ENCODE measurements around the gene EDDM3A.

The EDDM3A gene

GRCh38 chr14:20751963-20752562 lies 6.4 kb downstream of the EDDM3A start:
- no peak for TF ChIP-seq CTCF (IDR thresholded peaks at IDR 0.05; ENCODE audit: insufficient read depth, low read length)
- no peak for TF ChIP-seq POLR2AphosphoS5 (IDR thresholded peaks at IDR 0.05; ENCODE audit: low read depth)
- TF ChIP-seq, protein P1, sequence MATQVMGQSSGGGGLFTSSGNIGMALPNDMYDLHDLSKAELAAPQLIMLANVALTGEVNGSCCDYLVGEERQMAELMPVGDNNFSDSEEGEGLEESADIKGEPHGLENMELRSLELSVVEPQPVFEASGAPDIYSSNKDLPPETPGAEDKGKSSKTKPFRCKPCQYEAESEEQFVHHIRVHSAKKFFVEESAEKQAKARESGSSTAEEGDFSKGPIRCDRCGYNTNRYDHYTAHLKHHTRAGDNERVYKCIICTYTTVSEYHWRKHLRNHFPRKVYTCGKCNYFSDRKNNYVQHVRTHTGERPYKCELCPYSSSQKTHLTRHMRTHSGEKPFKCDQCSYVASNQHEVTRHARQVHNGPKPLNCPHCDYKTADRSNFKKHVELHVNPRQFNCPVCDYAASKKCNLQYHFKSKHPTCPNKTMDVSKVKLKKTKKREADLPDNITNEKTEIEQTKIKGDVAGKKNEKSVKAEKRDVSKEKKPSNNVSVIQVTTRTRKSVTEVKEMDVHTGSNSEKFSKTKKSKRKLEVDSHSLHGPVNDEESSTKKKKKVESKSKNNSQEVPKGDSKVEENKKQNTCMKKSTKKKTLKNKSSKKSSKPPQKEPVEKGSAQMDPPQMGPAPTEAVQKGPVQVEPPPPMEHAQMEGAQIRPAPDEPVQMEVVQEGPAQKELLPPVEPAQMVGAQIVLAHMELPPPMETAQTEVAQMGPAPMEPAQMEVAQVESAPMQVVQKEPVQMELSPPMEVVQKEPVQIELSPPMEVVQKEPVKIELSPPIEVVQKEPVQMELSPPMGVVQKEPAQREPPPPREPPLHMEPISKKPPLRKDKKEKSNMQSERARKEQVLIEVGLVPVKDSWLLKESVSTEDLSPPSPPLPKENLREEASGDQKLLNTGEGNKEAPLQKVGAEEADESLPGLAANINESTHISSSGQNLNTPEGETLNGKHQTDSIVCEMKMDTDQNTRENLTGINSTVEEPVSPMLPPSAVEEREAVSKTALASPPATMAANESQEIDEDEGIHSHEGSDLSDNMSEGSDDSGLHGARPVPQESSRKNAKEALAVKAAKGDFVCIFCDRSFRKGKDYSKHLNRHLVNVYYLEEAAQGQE (IDR thresholded peaks at IDR 0.05; ENCODE audit: insufficient replicate concordance, low read depth): no peak
- no peak for TF ChIP-seq SPI1 (IDR thresholded peaks at IDR 0.05; ENCODE audit: borderline replicate concordance, low read depth)
- TF ChIP-seq GABPA (IDR thresholded peaks at IDR 0.05; ENCODE audit: low read depth): no peak
- no peak overlapping the region for H3K27ac ChIP-seq (replicated peaks)
- no peak for DNase-seq (ENCODE audit: low read depth in 1 of 2, low spot score in 1 of 2)
- H3K27me3 ChIP-seq (ENCODE audit: insufficient read depth, poor library complexity, severe bottlenecking): no peaks in the 10 kb centered on the region
- no peak overlapping the region for H3K4me3 ChIP-seq (replicated peaks; ENCODE audit: insufficient read depth, low read length)

DNA sequence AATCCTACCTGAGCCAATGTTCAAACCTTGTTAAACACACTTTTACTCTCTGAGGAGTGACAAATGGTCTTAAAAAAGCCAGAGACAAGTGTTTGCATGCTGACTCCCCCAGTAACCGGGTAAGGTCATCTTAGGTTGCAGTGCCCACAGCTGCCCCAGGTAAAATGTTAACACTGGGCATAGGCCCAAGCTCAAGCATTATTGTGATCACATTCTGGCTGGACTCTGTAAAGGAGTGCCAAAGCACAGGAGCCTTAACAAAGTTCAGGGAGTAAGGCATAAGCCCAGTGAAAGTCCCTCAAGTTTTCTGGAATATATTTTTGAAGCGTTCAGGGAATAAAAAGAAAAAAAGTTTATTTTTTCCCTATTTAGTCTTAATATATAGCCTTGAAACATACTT lies 8.6 kb downstream of the EDDM3A start:
- no peak for DNase-seq (ENCODE audit: low read depth in 1 of 2, low spot score in 1 of 2)
- H3K4me3 ChIP-seq (replicated peaks; ENCODE audit: insufficient read depth, low read length): no peak overlapping the region
- H3K27me3 ChIP-seq (ENCODE audit: insufficient read depth, poor library complexity, severe bottlenecking): no peaks in the 10 kb centered on the region
- TF ChIP-seq, protein P1 (IDR thresholded peaks at IDR 0.05; ENCODE audit: insufficient replicate concordance, low read depth): no peak
- TF ChIP-seq POLR2AphosphoS5 (IDR thresholded peaks at IDR 0.05; ENCODE audit: low read depth) (no peak), CTCF (IDR thresholded peaks at IDR 0.05; ENCODE audit: insufficient read depth, low read length) (no peak), SPI1 (IDR thresholded peaks at IDR 0.05; ENCODE audit: borderline replicate concordance, low read depth) (no peak), GABPA (IDR thresholded peaks at IDR 0.05; ENCODE audit: low read depth) (no peak)
- no peak overlapping the region for H3K27ac ChIP-seq (replicated peaks)

DNA sequence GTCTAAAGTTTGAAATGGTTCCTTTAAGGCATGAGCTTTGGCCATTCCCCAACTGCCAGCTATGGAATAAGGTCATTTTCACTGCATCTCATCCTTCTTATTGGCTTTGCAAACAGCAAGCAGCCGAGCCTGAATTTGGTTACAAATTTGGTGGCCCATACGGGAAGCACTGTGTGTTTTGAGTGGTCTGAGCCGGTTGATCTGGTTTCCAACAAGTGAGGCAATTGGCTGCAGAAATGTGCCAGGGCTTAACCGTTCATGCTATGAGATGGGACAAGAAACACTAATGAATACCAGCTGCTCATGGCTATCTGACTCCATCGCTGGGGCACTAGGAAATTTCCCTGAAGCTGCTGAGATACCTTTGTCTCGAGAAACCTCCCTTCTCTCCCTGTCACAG lies 9.3 kb downstream of the EDDM3A start:
- no peak overlapping the region for H3K4me3 ChIP-seq (replicated peaks; ENCODE audit: insufficient read depth, low read length)
- no peak for DNase-seq (ENCODE audit: low read depth in 1 of 2, low spot score in 1 of 2)
- no peak overlapping the region for H3K27ac ChIP-seq (replicated peaks)
- TF ChIP-seq SPI1 (IDR thresholded peaks at IDR 0.05; ENCODE audit: borderline replicate concordance, low read depth) (no peak), CTCF (IDR thresholded peaks at IDR 0.05; ENCODE audit: insufficient read depth, low read length) (no peak), GABPA (IDR thresholded peaks at IDR 0.05; ENCODE audit: low read depth) (no peak), POLR2AphosphoS5 (IDR thresholded peaks at IDR 0.05; ENCODE audit: low read depth) (no peak)
- TF ChIP-seq, protein P1 (IDR thresholded peaks at IDR 0.05; ENCODE audit: insufficient replicate concordance, low read depth): no peak
- H3K27me3 ChIP-seq (ENCODE audit: insufficient read depth, poor library complexity, severe bottlenecking): no peaks in the 10 kb centered on the region
